Stomach (tissue), 9 donors: ENCODE results near the gene GOLIM4. TPM values are rescaled to one million over a fixed set of nuclear protein-coding genes. Genes with fewer than 3 reads are reported as not detected.

Experiments
- DNase-seq, 2 donors: peaks; one replicate each; pipeline versions ENCODE4 v3.0.0 to v3.0.0-alpha.2; 2013 to 2019
- H3K27ac ChIP-seq, 5 donors: fragments of 200-600 bp in 4 of 5; sonication (generic) in 4 of 5; one replicate each; pipeline ENCODE4 v1.5.1; 2013 to 2019; ENCODE audit warnings: mild to moderate bottlenecking in 1 of 5, moderate library complexity in 1 of 5
- H3K27me3 ChIP-seq, 3 donors: fragments of 200-600 bp; sonication (generic); one replicate each; pipeline ENCODE4 v1.5.1; 2017 to 2019; ENCODE audit warnings: mixed run types in 1 of 3
- H3K36me3 ChIP-seq, 4 donors: fragments of 200-600 bp; sonication (generic); 1 replicate in 3 of 4; 2 replicates in 1 of 4; pipeline ENCODE4 v1.5.1; 2016 to 2019
- H3K4me1 ChIP-seq, 4 donors: fragments of 200-600 bp; sonication (generic); one replicate each; pipeline ENCODE4 v1.5.1; 2016 to 2019
- H3K4me3 ChIP-seq, 4 donors: fragments of 200-600 bp; sonication (generic) in 3 of 4; one replicate each; pipeline ENCODE4 v1.5.1; 2016 to 2019; ENCODE audit warnings: mild to moderate bottlenecking in 1 of 4
- H3K9me3 ChIP-seq, 4 donors: fragments of 200-600 bp; sonication (generic); one replicate each; pipeline ENCODE4 v1.5.1; 2016 to 2019
- CTCF ChIP-seq, 7 experiments: fragments of 450-650 bp in 4 of 7; fragments of 200-600 bp in 3 of 7; sonication (generic) in 3 of 7; IDR thresholded peaks; one replicate each; pipeline ENCODE4 v1.5.1; 2016 to 2019; ENCODE audit warnings: antibody characterized with exemption in 7 of 7, control low read depth in 2 of 7, mild to moderate bottlenecking in 1 of 7
- EP300 ChIP-seq: sonication (generic); formaldehyde crosslinking; IDR thresholded peaks from one replicate; pipeline ENCODE4 v1.6.1; 2017; ENCODE audit warnings: antibody characterized with exemption
- POLR2A ChIP-seq, 4 donors: fragments of 450-650 bp; IDR thresholded peaks; one replicate each; pipeline ENCODE4 v1.6.1; 2016; ENCODE audit warnings: antibody characterized with exemption in 4 of 4, control low read depth in 2 of 4, mild to moderate bottlenecking in 1 of 4, moderate library complexity in 1 of 4
- POLR2AphosphoS5 ChIP-seq, 3 donors: sonication (generic); formaldehyde crosslinking; IDR thresholded peaks; one replicate each; pipeline ENCODE4 v1.6.1; 2016; ENCODE audit warnings: antibody characterized with exemption in 3 of 3
- WGBS, 5 donors: extraction: QIAGEN DNeasy Blood & Tissue Kit in 3 of 5; methylation state at CpG; one replicate each; pipeline versions ENCODE4 v1.1.5 to v1.1.7; 2013 to 2018; 5-methylcytosine and 5-hydroxymethylcytosine counted together
- intact Hi-C: fragments of 100-400 bp; cut with DNase I; formaldehyde crosslinking; loops from one replicate; pipeline ENCODE4 v1.15.1; 2023; ENCODE audit warnings: low total_unique reads
- polyA plus RNA-seq, 3 donors: library from polyadenylated mRNA; stranded (reverse); fragments of 200-250 nt; gene quantifications; one replicate each; pipeline ENCODE4 v1.2.3, GENCODE V29; 2013
- total RNA-seq, 5 donors: library from RNA; depleted of rRNA; stranded (reverse); fragments of >200 nt; gene quantifications; one replicate each; pipeline versions ENCODE4 v1.1.0 to v1.2.3, GENCODE V29; 2014 to 2016
- donor health status: healthy with polysubstance abuse.
- donor health status: Bipolar disorder and iron deficiency.
- donor health status: healthy.

GOLIM4 gene
- total and polyA plus RNA-seq, 8 donors, result 7.6 to 102 (median 25.0) TPM

- Histone ChIP-seq H3K27ac (no peak overlapping the region), H3K36me3 (no peaks in the 10 kb centered on the region), H3K4me1 (peaks cover under 1 to 21% (median 14%) of the 10 kb centered on the region in 4 donors), H3K9me3 (no peaks in the 10 kb centered on the region), H3K4me3 (no peak overlapping the region), H3K27me3 (no peaks in the 10 kb centered on the region)
- TF ChIP-seq CTCF (IDR thresholded peaks at IDR 0.05) (no peak), POLR2AphosphoS5 (IDR thresholded peaks at IDR 0.05) (no peak), EP300 (no peak), POLR2A (IDR thresholded peaks at IDR 0.05) (no peak)
- intact Hi-C loops, result no loop called here
- no peak for DNase-seq
- WGBS, 5 donors, result 66 to 82% (median 77%) methylated on average over 2 of the region's 2 CpGs
These were observed 122.7 kb downstream of the GOLIM4 start for GRCh38 chr3:167973046-167973445.

GRCh38 chr3:167972502-167972901 lies 123.2 kb downstream of the GOLIM4 start:
- no peaks in the 10 kb centered on the region for H3K27me3 ChIP-seq
- intact Hi-C loops, result no loop called here
- 63 to 86% (median 73%) methylated on average over 3 of the region's 3 CpGs for WGBS, 5 donors
- DNase-seq, result no peak
- H3K4me1 ChIP-seq, result peaks cover 0 to 16% (median 12%) of the 10 kb centered on the region in 4 donors
- no peak overlapping the region for H3K4me3 ChIP-seq
- no peak overlapping the region for H3K27ac ChIP-seq
- no peak for TF ChIP-seq POLR2A (IDR thresholded peaks at IDR 0.05)
- no peaks in the 10 kb centered on the region for H3K36me3 ChIP-seq
- no peaks in the 10 kb centered on the region for H3K9me3 ChIP-seq

GRCh38 chr3:167969548-167969947 lies 126.2 kb downstream of the GOLIM4 start:
- no peak overlapping the region for H3K27ac ChIP-seq
- H3K36me3 ChIP-seq, result no peaks in the 10 kb centered on the region
- intact Hi-C loops, result no loop called here
- no peaks in the 10 kb centered on the region for H3K9me3 ChIP-seq
- no peak for TF ChIP-seq EP300
- TF ChIP-seq POLR2AphosphoS5 (IDR thresholded peaks at IDR 0.05), result no peak
- TF ChIP-seq POLR2A (IDR thresholded peaks at IDR 0.05), result no peak
- no peak for TF ChIP-seq CTCF (IDR thresholded peaks at IDR 0.05)
- no peaks in the 10 kb centered on the region for H3K4me1 ChIP-seq
- DNase-seq, result no peak
- 83 to 98% (median 91%) methylated on average over 1 of the region's 1 CpG for WGBS, 5 donors
- no peak overlapping the region for H3K4me3 ChIP-seq
- H3K27me3 ChIP-seq, result no peaks in the 10 kb centered on the region

- no peaks in the 10 kb centered on the region for H3K4me1 ChIP-seq
- H3K27ac ChIP-seq, result no peak overlapping the region
- no peaks in the 10 kb centered on the region for H3K36me3 ChIP-seq
- 87 to 96% (median 91%) methylated on average over 5 of the region's 5 CpGs for WGBS, 5 donors
- no peaks in the 10 kb centered on the region for H3K27me3 ChIP-seq
- H3K9me3 ChIP-seq, result no peaks in the 10 kb centered on the region
- TF ChIP-seq EP300, result no peak
- TF ChIP-seq POLR2A (IDR thresholded peaks at IDR 0.05), result no peak
- TF ChIP-seq POLR2AphosphoS5 (IDR thresholded peaks at IDR 0.05), result no peak
- TF ChIP-seq CTCF (IDR thresholded peaks at IDR 0.05), result no peak
- intact Hi-C loops, result no loop called here
- H3K4me3 ChIP-seq, result no peak overlapping the region
- DNase-seq, result no peak
These were observed 128.3 kb downstream of the GOLIM4 start for GRCh38 chr3:167967257-167968036.
